Effector memory CD8-positive, alpha-beta T cell (primary cell): ENCODE measurements around the gene USP25.
"Not testable (repeated sequence)": the region's sequence is repeated elsewhere in the genome, so short reads cannot be mapped to it uniquely, and the experiment has no call there.

Experiments used
- ATAC-seq: fragments of 150-1000 bp; cut with Tn5 transposase; replicated peaks from 2 replicates; pipeline ENCODE4 v1.10.0; 2021; ENCODE audit warnings: mild to moderate bottlenecking, moderate library complexity
- DNase-seq, 3 experiments: peaks; one replicate each; pipeline ENCODE4 v3.0.0; 2021
- H3K27ac Mint-ChIP-seq, 2 donors: one replicate each; pipeline ENCODE4 v1.8.0; 2022; ENCODE audit warnings: mild to moderate bottlenecking in 2 of 2, mixed read lengths in 2 of 2, moderate library complexity in 2 of 2
- H3K27me3 Mint-ChIP-seq, 2 donors: one replicate each; pipeline ENCODE4 v1.8.0; 2022; ENCODE audit warnings: mixed read lengths in 2 of 2
- H3K36me3 Mint-ChIP-seq: one replicate; pipeline ENCODE4 v1.8.0; 2022; ENCODE audit warnings: mild to moderate bottlenecking, moderate library complexity, mixed read lengths; ENCODE audit not compliant: insufficient read depth
- H3K4me1 Mint-ChIP-seq, 2 donors: one replicate each; pipeline ENCODE4 v1.8.0; 2022; ENCODE audit warnings: low read depth in 2 of 2, mixed read lengths in 2 of 2
- H3K4me3 Mint-ChIP-seq, 2 donors: one replicate each; pipeline ENCODE4 v1.8.0; 2022; ENCODE audit warnings: mild to moderate bottlenecking in 2 of 2, mixed read lengths in 2 of 2, moderate library complexity in 2 of 2
- H3K9me3 Mint-ChIP-seq, 2 donors: one replicate each; pipeline ENCODE4 v1.8.0; 2022; ENCODE audit warnings: mixed read lengths in 2 of 2

The USP25 gene

DNA sequence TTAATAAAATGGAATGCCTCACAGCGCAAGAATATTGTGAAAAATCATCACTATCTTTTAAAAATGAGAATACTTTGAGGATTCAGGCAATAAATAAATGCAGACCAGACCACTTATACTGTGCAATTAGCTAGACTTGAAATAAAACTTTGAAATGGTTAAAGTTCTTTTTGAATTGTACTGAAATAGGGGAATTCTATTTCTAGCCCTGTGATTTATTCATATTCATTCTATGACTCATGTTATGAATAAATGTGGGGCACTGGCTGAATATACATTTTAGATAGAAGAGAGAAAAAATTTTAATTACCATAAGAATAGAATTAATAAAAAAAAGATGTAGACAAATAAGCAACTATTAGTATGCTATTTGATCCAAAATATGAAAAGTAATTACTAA is 16.4 kb upstream of the USP25 start:
- no peaks in the 10 kb centered on the region for H3K9me3 Mint-ChIP-seq
- H3K4me3 Mint-ChIP-seq = no peak overlapping the region
- no peak for ATAC-seq

GRCh38 chr21:15718711-15719110 is 11.1 kb upstream of the USP25 start:
- Mint-ChIP-seq H3K36me3 (no peaks in the 10 kb centered on the region), H3K4me3 (no peak overlapping the region), H3K4me1 (no peaks in the 10 kb centered on the region), H3K27ac (no peak overlapping the region), H3K9me3 (peaks cover 2 to 7% of the 10 kb centered on the region in 2 donors), H3K27me3 (no peaks in the 10 kb centered on the region)
- DNase-seq (no peak), ATAC-seq (no peak)

More for the DNA sequence above, 16.4 kb upstream of the USP25 start:
- Mint-ChIP-seq H3K4me1 (no peaks in the 10 kb centered on the region), H3K27me3 (peaks cover 8 to 21% of the 10 kb centered on the region in 2 donors), H3K27ac (no peak overlapping the region), H3K36me3 (no peaks in the 10 kb centered on the region)
- DNase-seq = no peak

DNA sequence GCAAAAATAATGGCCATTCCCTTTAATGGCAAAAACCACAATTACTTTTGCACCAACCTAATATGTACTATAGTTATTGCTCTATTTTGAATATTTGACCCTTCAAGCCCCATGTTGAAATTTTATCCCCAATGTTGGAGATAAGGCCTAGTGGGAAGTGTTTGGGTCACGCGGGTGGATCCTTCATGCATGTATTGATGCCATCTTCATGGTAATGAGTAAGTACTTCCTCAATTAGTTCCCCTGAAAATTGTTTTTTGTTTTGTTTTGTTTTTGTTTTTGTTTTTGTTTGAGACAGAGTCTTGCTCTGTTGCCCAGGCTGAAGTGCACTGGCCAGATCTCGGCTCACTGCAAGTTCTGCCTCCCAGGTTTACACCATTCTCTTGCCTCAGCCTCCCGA is 9.8 kb upstream of the USP25 start:
- H3K36me3 Mint-ChIP-seq = no peaks in the 10 kb centered on the region
- H3K4me1 Mint-ChIP-seq = peaks cover 0 to 6% of the 10 kb centered on the region in 2 donors
- no peak for DNase-seq
- no peak overlapping the region for H3K27ac Mint-ChIP-seq
- no peak for ATAC-seq
- peaks cover 2 to 7% of the 10 kb centered on the region in 2 donors for H3K9me3 Mint-ChIP-seq
- H3K4me3 Mint-ChIP-seq = no peak overlapping the region
- no peaks in the 10 kb centered on the region for H3K27me3 Mint-ChIP-seq

- ATAC-seq (no peak), DNase-seq (no peak)
- Mint-ChIP-seq H3K36me3 (no peaks in the 10 kb centered on the region), H3K9me3 (peaks cover 2 to 7% of the 10 kb centered on the region in 2 donors), H3K27me3 (no peaks in the 10 kb centered on the region), H3K4me3 (no peak overlapping the region), H3K27ac (no peak overlapping the region), H3K4me1 (peaks cover 0 to 6% of the 10 kb centered on the region in 2 donors)
Measured at GRCh38 chr21:15722591-15723324, 7.0 kb upstream of the USP25 start.

DNA sequence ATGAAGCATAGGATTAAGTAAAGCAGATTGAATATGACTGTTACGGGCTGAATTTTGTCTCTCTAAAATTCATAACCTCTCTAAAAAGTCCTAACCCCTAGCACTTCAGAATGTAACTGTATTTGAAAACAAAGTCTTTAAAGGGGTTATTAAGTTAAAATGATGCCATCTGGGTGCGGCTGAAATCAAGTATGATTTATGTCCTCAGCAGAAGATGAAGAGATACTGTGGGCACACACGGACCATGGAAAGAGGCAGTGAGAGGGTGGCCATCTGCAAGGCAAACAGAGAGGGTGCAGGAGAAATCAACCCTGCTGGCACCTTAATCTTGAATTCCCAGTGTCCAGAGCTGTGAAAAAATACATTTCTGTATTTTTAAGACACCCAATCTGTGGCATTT is 3.8 kb upstream of the USP25 start:
- ATAC-seq (no peak), DNase-seq (no peak)
- Mint-ChIP-seq H3K36me3 (peaks cover 11% of the 10 kb centered on the region), H3K9me3 (peaks cover 2 to 7% of the 10 kb centered on the region in 2 donors), H3K27ac (no peak overlapping the region), H3K27me3 (no peaks in the 10 kb centered on the region), H3K4me3 (no peak overlapping the region), H3K4me1 (peaks cover 0 to 6% of the 10 kb centered on the region in 2 donors)

DNA sequence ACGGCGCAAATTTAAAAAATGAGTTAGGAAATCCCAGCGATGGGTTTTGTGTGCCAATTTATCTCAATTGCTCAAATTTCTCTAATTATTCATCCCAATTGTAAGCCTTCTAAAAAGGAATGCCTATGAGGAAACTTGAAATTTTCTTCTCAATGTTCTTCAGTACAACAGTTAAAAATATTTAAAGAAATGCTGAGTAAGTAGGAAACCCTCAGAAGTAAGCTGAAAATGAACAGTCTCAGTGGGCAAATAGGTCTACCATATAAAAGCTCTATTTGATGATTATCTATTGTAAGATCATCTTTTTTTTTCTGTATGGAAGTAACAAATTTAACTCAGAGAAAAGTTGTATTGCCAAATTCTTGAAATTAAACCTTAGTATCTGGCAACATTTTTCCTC is 1.7 kb upstream of the USP25 start:
- Mint-ChIP-seq H3K4me3 (no peak overlapping the region), H3K9me3 (no peaks in the 10 kb centered on the region), H3K4me1 (peaks cover 7 to 16% of the 10 kb centered on the region in 2 donors), H3K36me3 (peaks cover 12% of the 10 kb centered on the region), H3K27me3 (no peaks in the 10 kb centered on the region), H3K27ac (no peak overlapping the region)
- DNase-seq (no peak), ATAC-seq (no peak)

DNA sequence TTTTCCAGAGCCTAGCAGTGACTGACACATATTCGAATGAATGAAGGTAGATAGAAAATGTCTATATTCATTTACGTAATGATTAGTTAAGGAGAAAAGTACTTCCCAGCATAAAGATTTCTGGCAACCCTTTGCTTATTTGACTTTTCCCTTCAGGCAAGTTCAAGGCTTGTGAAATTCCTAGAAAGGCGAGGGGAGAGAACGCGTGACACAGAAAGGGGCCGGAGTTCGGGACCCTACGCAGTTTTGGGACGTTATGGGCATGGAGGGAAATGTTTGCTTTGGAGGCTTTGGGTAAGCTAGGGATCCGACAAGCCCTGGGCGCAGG is 472 bp upstream of the USP25 start:
- Mint-ChIP-seq H3K4me3 (peak overlapping the region; percentile 76 to 78), H3K27ac (peak overlapping the region in 1 of 2 donors; percentile 80), H3K36me3 (peaks cover 15% of the 10 kb centered on the region), H3K4me1 (peaks cover 14 to 21% of the 10 kb centered on the region in 2 donors), H3K27me3 (no peaks in the 10 kb centered on the region), H3K9me3 (no peaks in the 10 kb centered on the region)
- no peak for ATAC-seq
- no peak for DNase-seq

DNA sequence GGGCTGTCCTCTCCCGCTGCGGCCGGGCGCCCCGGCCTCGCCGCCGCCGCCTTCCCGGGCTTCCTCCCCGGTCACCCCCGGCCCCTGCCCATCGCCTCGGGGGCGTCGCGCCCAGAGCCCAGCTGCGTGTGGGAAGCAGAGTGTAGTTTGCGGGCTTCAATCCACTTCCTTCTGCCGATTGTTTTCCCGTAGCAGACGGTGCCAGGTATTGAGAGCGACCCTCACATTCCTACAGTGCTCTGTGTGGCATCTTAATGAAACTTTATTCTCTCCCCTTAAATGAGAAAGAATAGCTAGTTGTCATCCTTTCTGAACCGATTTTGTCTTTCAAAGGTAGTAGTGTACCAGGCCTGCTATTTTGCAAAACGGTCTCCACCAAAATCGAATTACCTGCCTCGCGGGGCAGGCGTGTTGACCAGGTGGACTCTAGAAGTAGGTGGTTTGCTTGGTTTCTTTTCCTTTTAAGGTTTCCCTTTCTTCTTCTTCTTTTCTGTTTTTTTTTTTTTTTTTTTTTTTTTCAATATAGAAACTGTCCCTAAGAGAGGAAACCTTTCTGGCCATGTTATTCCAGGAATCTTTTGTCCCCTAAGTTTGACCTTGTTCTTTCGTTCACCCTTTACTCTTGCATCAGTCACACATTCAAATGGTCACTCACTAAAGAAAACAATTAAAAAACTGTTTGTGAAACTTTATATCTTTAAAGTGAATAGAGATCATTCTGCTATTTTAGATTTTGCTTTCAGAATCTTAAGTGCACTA is 881 bp downstream of the USP25 start:
- no peak for DNase-seq
- peaks cover 15% of the 10 kb centered on the region for H3K36me3 Mint-ChIP-seq
- peaks cover 20 to 29% of the 10 kb centered on the region in 2 donors for H3K4me1 Mint-ChIP-seq
- H3K4me3 Mint-ChIP-seq = peak overlapping the region; percentile 95 to 97
- no peak for ATAC-seq
- H3K27me3 Mint-ChIP-seq = no peaks in the 10 kb centered on the region
- peak overlapping the region; percentile 89 to 92 for H3K27ac Mint-ChIP-seq
- H3K9me3 Mint-ChIP-seq = no peaks in the 10 kb centered on the region

GRCh38 chr21:15731243-15731613 is 1.4 kb downstream of the USP25 start:
- H3K36me3 Mint-ChIP-seq = peaks cover 15% of the 10 kb centered on the region
- DNase-seq (no peak), ATAC-seq (no peak)
- peak overlapping the region; percentile 89 to 92 for H3K27ac Mint-ChIP-seq
- H3K4me3 Mint-ChIP-seq = peak overlapping the region; percentile 95 to 97
- H3K9me3 Mint-ChIP-seq = no peaks in the 10 kb centered on the region
- H3K4me1 Mint-ChIP-seq = peaks cover 25 to 34% of the 10 kb centered on the region in 2 donors
- H3K27me3 Mint-ChIP-seq = no peaks in the 10 kb centered on the region

DNA sequence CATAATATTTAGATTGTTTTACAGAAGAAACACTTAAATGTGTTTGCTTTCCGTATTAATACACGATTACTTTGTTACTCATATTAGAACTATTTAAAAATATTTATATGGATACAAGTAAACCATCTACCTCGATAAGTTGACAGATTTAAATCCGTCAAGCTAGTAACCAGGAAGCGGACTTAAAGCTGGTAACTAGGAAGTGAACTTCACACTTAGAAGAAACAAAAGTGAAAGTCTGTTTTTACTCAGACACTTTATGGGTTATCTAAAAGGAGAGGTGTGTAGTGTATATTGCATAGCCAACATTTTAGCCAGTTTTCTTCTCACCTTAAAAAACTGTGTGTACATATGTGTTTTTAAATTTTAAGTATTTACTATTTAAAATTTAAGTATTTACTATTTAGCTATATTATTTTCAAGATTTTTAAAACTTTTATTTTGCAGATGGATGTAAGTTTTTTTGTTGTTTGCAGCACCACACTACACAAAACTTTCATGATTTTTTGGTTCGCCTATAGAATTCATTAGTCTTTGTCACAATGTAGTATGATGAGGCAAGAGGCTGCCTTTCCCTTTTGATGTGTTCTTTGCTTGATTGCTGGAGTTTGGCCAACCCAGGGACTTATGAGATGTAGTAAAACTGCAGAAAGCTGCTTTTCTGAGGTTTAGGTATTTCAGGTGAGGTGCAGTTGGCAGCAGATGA is 2.7 kb downstream of the USP25 start:
- peaks cover 15% of the 10 kb centered on the region for H3K36me3 Mint-ChIP-seq
- H3K27ac Mint-ChIP-seq = peak overlapping the region; percentile 42 to 89
- DNase-seq (no peak), ATAC-seq (peak; percentile 49)
- no peaks in the 10 kb centered on the region for H3K27me3 Mint-ChIP-seq
- H3K9me3 Mint-ChIP-seq = no peaks in the 10 kb centered on the region
- peak overlapping the region; percentile 95 to 97 for H3K4me3 Mint-ChIP-seq
- peaks cover 31 to 44% of the 10 kb centered on the region in 2 donors for H3K4me1 Mint-ChIP-seq

DNA sequence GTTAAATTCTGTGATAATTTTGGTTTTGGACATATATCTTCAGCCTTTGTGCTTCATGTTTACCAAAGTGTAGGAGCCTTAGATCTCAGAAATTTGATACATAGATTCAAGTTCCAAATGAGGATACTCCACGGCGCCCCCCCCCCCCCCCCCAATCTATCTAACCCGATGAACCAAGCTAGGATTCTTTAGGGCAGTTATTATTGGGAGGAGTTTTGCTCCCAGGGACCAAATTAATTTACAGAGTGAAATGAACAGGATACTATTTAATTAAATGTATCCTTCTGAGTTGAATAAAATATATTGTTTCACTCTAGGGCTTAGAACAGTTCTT is 3.2 kb downstream of the USP25 start:
- peaks cover 33 to 47% of the 10 kb centered on the region in 2 donors for H3K4me1 Mint-ChIP-seq
- H3K27me3 Mint-ChIP-seq = no peaks in the 10 kb centered on the region
- DNase-seq (no peak), ATAC-seq (no peak)
- H3K27ac Mint-ChIP-seq = peak overlapping the region; percentile 42 to 89
- no peaks in the 10 kb centered on the region for H3K9me3 Mint-ChIP-seq
- peak overlapping the region; percentile 95 to 97 for H3K4me3 Mint-ChIP-seq
- peaks cover 15% of the 10 kb centered on the region for H3K36me3 Mint-ChIP-seq

DNA sequence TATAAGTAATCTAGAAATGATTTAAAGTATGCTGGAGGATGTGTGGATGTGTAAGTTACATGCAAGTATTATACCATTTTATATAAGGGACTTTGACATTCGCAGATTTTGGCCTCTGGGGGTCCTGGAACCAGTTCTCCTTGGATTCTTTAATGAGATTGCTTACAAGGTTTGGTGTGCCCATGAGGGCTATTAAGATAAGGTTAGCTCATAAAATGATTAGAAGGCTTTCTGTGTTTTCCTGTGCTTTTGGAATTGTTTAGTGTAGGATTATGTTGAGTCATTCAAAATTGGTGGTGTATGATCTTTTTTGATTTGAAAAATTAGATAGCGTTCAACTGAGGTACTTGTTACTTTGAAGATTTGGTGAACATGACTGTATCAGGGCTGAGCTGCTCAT is 5.6 kb downstream of the USP25 start:
- Mint-ChIP-seq H3K27me3 (no peaks in the 10 kb centered on the region), H3K9me3 (no peaks in the 10 kb centered on the region), H3K4me3 (peak overlapping the region; percentile 59 to 73), H3K27ac (peak overlapping the region in 1 of 2 donors; percentile 87), H3K4me1 (peaks cover 55 to 71% of the 10 kb centered on the region in 2 donors), H3K36me3 (peaks cover 13% of the 10 kb centered on the region)
- ATAC-seq (no peak), DNase-seq (no peak)

GRCh38 chr21:15735931-15736330 is 6.1 kb downstream of the USP25 start:
- ATAC-seq, DNase-seq, H3K27me3 Mint-ChIP-seq, H3K36me3 Mint-ChIP-seq, H3K9me3 Mint-ChIP-seq: not testable (repeated sequence)
- H3K4me3 Mint-ChIP-seq = peak overlapping the region; percentile 59 to 73
- H3K4me1 Mint-ChIP-seq = peaks cover 56 to 72% of the 10 kb centered on the region in 2 donors
- H3K27ac Mint-ChIP-seq = peak overlapping the region; percentile 13 to 87
